Astrocyte (in vitro differentiated cells and primary cell): ENCODE data around the gene IL4R.

ENCODE experiments used
- EZH2 ChIP-seq: IDR thresholded peaks from 2 replicates; pipeline ENCODE4 v1.6.1; 2012; ENCODE audit warnings: mild to moderate bottlenecking, low read length, inconsistent platforms; ENCODE audit not compliant: insufficient read depth
- TF ChIP-seq, protein P1 (sequence below): IDR thresholded peaks from 2 replicates; pipeline ENCODE4 v1.5.1; 2011; ENCODE audit warnings: low read depth, mild to moderate bottlenecking, inconsistent platforms, low read length, moderate library complexity; ENCODE audit not compliant: insufficient read depth

DNA sequence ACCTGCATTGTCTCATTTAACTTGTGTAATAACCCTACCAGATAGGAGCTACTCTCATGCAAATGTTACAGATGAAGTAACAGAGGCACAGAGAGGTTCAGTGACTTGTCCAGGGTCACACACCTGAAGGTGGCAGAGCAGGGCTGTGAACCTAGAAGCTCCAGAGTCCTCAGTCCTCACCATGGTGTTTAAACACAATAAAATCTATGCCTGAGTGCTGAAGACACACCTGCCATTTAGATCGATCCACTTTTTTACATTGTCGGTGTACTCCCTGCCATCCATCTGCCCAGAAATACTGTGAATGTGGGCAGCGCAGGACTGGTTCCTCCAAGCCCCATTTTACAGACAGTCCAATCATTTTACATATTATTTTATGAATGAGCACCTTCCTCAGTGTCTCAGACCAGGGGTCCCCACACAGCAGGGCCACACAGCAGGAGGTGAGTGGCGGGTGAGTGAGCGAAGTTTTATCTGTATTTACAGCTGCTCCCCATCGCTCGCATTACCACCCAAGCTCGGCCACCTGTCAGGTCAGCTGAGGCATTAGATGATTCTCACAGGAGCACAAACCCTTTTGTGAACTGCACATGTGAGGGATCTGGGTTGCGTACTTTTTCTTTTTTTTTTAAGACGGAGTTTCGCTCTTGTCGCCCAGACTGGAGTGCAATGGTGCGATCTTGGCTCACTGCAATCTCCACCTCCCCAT is 5.6 kb downstream of the IL4R start:
- no peak for TF ChIP-seq EZH2
- TF ChIP-seq, protein P1, sequence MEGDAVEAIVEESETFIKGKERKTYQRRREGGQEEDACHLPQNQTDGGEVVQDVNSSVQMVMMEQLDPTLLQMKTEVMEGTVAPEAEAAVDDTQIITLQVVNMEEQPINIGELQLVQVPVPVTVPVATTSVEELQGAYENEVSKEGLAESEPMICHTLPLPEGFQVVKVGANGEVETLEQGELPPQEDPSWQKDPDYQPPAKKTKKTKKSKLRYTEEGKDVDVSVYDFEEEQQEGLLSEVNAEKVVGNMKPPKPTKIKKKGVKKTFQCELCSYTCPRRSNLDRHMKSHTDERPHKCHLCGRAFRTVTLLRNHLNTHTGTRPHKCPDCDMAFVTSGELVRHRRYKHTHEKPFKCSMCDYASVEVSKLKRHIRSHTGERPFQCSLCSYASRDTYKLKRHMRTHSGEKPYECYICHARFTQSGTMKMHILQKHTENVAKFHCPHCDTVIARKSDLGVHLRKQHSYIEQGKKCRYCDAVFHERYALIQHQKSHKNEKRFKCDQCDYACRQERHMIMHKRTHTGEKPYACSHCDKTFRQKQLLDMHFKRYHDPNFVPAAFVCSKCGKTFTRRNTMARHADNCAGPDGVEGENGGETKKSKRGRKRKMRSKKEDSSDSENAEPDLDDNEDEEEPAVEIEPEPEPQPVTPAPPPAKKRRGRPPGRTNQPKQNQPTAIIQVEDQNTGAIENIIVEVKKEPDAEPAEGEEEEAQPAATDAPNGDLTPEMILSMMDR: no peak
